ENCODE measurements around the gene CMSS1.

- TF ChIP-seq, protein P1, sequence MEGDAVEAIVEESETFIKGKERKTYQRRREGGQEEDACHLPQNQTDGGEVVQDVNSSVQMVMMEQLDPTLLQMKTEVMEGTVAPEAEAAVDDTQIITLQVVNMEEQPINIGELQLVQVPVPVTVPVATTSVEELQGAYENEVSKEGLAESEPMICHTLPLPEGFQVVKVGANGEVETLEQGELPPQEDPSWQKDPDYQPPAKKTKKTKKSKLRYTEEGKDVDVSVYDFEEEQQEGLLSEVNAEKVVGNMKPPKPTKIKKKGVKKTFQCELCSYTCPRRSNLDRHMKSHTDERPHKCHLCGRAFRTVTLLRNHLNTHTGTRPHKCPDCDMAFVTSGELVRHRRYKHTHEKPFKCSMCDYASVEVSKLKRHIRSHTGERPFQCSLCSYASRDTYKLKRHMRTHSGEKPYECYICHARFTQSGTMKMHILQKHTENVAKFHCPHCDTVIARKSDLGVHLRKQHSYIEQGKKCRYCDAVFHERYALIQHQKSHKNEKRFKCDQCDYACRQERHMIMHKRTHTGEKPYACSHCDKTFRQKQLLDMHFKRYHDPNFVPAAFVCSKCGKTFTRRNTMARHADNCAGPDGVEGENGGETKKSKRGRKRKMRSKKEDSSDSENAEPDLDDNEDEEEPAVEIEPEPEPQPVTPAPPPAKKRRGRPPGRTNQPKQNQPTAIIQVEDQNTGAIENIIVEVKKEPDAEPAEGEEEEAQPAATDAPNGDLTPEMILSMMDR (IDR thresholded peaks at IDR 0.05) = no peak
- no peak for TF ChIP-seq TCF7L2 (IDR thresholded peaks at IDR 0.05; ENCODE audit: low read depth, low read length)
- TF ChIP-seq, protein P2, sequence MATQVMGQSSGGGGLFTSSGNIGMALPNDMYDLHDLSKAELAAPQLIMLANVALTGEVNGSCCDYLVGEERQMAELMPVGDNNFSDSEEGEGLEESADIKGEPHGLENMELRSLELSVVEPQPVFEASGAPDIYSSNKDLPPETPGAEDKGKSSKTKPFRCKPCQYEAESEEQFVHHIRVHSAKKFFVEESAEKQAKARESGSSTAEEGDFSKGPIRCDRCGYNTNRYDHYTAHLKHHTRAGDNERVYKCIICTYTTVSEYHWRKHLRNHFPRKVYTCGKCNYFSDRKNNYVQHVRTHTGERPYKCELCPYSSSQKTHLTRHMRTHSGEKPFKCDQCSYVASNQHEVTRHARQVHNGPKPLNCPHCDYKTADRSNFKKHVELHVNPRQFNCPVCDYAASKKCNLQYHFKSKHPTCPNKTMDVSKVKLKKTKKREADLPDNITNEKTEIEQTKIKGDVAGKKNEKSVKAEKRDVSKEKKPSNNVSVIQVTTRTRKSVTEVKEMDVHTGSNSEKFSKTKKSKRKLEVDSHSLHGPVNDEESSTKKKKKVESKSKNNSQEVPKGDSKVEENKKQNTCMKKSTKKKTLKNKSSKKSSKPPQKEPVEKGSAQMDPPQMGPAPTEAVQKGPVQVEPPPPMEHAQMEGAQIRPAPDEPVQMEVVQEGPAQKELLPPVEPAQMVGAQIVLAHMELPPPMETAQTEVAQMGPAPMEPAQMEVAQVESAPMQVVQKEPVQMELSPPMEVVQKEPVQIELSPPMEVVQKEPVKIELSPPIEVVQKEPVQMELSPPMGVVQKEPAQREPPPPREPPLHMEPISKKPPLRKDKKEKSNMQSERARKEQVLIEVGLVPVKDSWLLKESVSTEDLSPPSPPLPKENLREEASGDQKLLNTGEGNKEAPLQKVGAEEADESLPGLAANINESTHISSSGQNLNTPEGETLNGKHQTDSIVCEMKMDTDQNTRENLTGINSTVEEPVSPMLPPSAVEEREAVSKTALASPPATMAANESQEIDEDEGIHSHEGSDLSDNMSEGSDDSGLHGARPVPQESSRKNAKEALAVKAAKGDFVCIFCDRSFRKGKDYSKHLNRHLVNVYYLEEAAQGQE (IDR thresholded peaks at IDR 0.05; ENCODE audit: insufficient read depth in 1 of 2, low read depth in 2 of 2, low read length in 1 of 2) = no peak
- TF ChIP-seq POLR2AphosphoS5 (IDR thresholded peaks at IDR 0.05; ENCODE audit: low read depth, low read length) = no peak
These were observed 337.9 kb downstream of the CMSS1 start for GRCh38 chr3:100155590-100155989.
